ENCODE data around the gene ZBTB20. TPM values are rescaled to one million over a fixed set of nuclear protein-coding genes. Genes with fewer than 3 reads are reported as not detected.

The ZBTB20 gene
- polyA plus RNA-seq, 3 donors: 1.3 to 3.2 (median 2.0) TPM

DNA sequence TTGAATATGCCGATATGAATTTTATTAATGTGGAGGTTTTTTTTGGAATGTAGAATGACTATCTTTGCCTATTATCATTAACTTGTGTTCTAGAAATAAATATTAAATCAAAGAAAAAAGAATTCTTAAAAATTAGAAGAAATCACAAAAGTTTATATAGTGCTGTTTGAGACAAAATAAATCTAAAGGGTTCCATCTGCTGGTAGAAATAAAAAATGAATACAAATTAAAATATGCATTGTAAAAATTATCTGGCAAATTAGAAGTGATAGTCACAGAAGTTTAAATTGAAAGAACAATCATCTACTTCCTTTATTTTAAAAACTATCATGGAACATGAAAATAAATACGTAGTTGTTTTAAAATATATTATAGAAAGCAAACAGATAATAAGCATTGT, 22.7 kb upstream of the ZBTB20 start:
- H3K4me2 ChIP-seq (replicated peaks; ENCODE audit: extremely low read depth, low read length, poor library complexity, severe bottlenecking): no peak overlapping the region
- H3K9ac ChIP-seq (ENCODE audit: insufficient read depth, low read length, poor library complexity, severe bottlenecking): no peak overlapping the region
- no peaks in the 10 kb centered on the region for H3K36me3 ChIP-seq (replicated peaks in 1 of 2; ENCODE audit: control insufficient read depth in 1 of 2, insufficient read depth in 2 of 2, low read length in 2 of 2)
- Mint-ChIP-seq H3K9me3 (peaks cover 0 to 2% (median 0%) of the 10 kb centered on the region in 7 donors), H3K4me1 (no peaks in the 10 kb centered on the region), H3K27ac (no peak overlapping the region), H3K4me3 (no peak overlapping the region), H3K27me3 (ENCODE audit: low read depth in 3 of 3) (peaks cover 0 to 2% (median 2%) of the 10 kb centered on the region in 3 donors), H3K36me3 (no peaks in the 10 kb centered on the region)
- no peaks in the 10 kb centered on the region for H3K79me2 ChIP-seq (ENCODE audit: insufficient read depth, low read length)
- H4K20me1 ChIP-seq (ENCODE audit: insufficient read depth, low read length): no peaks in the 10 kb centered on the region
- WGBS (ENCODE audit: insufficient coverage): no CpG with 5 or more reads among the region's 2 CpGs
- H3K4me1 ChIP-seq (ENCODE audit: control insufficient read depth in 1 of 2, insufficient read depth in 2 of 2, low read length in 2 of 2): no peaks in the 10 kb centered on the region
- intact Hi-C loops (cut with micrococcal nuclease): no loop called here
- TF ChIP-seq CTCF (IDR thresholded peaks at IDR 0.05): peak; percentile 53
- no peak for DNase-seq
- H3K9me3 ChIP-seq (replicated peaks in 1 of 2; ENCODE audit: control insufficient read depth in 1 of 2, insufficient read depth in 1 of 2, low read length in 2 of 2): no peaks in the 10 kb centered on the region
- no peak overlapping the region for H3K4me3 ChIP-seq (replicated peaks in 1 of 3; ENCODE audit: low read depth in 2 of 3, low read length in 3 of 3)
- H3K27me3 ChIP-seq (ENCODE audit: control insufficient read depth in 2 of 2, insufficient read depth in 2 of 2, low read length in 2 of 2): no peaks in the 10 kb centered on the region
- H2AFZ ChIP-seq (ENCODE audit: insufficient read depth, low read depth, low read length, poor library complexity, severe bottlenecking): no peak overlapping the region
- H3K27ac ChIP-seq (ENCODE audit: low read depth in 1 of 2, low read length in 2 of 2): no peak overlapping the region

- no peak overlapping the region for H3K27ac ChIP-seq (ENCODE audit: low read depth in 1 of 2, low read length in 2 of 2)
- peaks cover 0 to 2% (median 0%) of the 10 kb centered on the region in 7 donors for H3K9me3 Mint-ChIP-seq
- no peaks in the 10 kb centered on the region for H4K20me1 ChIP-seq (ENCODE audit: insufficient read depth, low read length)
- no peak overlapping the region for H3K4me2 ChIP-seq (replicated peaks; ENCODE audit: extremely low read depth, low read length, poor library complexity, severe bottlenecking)
- no peaks in the 10 kb centered on the region for H3K36me3 ChIP-seq (replicated peaks in 1 of 2; ENCODE audit: control insufficient read depth in 1 of 2, insufficient read depth in 2 of 2, low read length in 2 of 2)
- H3K4me1 ChIP-seq (ENCODE audit: control insufficient read depth in 1 of 2, insufficient read depth in 2 of 2, low read length in 2 of 2): no peaks in the 10 kb centered on the region
- H3K27ac Mint-ChIP-seq: no peak overlapping the region
- intact Hi-C loops (cut with micrococcal nuclease): no loop called here
- DNase-seq: no peak
- H3K27me3 Mint-ChIP-seq (ENCODE audit: low read depth in 3 of 3): no peaks in the 10 kb centered on the region
- no peaks in the 10 kb centered on the region for H3K27me3 ChIP-seq (ENCODE audit: control insufficient read depth in 2 of 2, insufficient read depth in 2 of 2, low read length in 2 of 2)
- TF ChIP-seq CTCF (IDR thresholded peaks at IDR 0.05): no peak
- no peaks in the 10 kb centered on the region for H3K4me1 Mint-ChIP-seq
- WGBS (ENCODE audit: insufficient coverage): no CpG with 5 or more reads among the region's 3 CpGs
- H3K9ac ChIP-seq (ENCODE audit: insufficient read depth, low read length, poor library complexity, severe bottlenecking): no peak overlapping the region
- H3K4me3 ChIP-seq (replicated peaks in 1 of 3; ENCODE audit: low read depth in 2 of 3, low read length in 3 of 3): no peak overlapping the region
- H3K79me2 ChIP-seq (ENCODE audit: insufficient read depth, low read length): no peaks in the 10 kb centered on the region
- H3K9me3 ChIP-seq (replicated peaks in 1 of 2; ENCODE audit: control insufficient read depth in 1 of 2, insufficient read depth in 1 of 2, low read length in 2 of 2): no peaks in the 10 kb centered on the region
- H3K36me3 Mint-ChIP-seq: no peaks in the 10 kb centered on the region
- H2AFZ ChIP-seq (ENCODE audit: insufficient read depth, low read depth, low read length, poor library complexity, severe bottlenecking): no peak overlapping the region
- no peak overlapping the region for H3K4me3 Mint-ChIP-seq
These were observed 18.6 kb upstream of the ZBTB20 start for GRCh38 chr3:115165701-115166100.

Measured in CD14-positive monocyte (primary cell).